Keratinocyte (primary cell): Measurements from ENCODE around the gene BANK1.

Experiments used
- CTCF ChIP-seq, 3 experiments: IDR thresholded peaks in 1 of 3; conservative IDR thresholded peaks in 1 of 3; optimal IDR thresholded peaks in 1 of 3; 2 replicates in 2 of 3; 3 replicates in 1 of 3; pipeline versions ENCODE3 to v1.5.1; 2011; ENCODE audit warnings: low read length in 3 of 3, mild to moderate bottlenecking in 3 of 3, moderate library complexity in 2 of 3, control low read depth in 1 of 3, inconsistent platforms in 1 of 3; ENCODE audit not compliant: insufficient read depth in 2 of 3; ENCODE audit errors: extremely low read depth in 1 of 3
- EZH2 ChIP-seq: IDR thresholded peaks from one replicate; pipeline ENCODE4 v1.6.1; 2012; ENCODE audit warnings: inconsistent platforms, mild to moderate bottlenecking, low read length, moderate library complexity

DNA sequence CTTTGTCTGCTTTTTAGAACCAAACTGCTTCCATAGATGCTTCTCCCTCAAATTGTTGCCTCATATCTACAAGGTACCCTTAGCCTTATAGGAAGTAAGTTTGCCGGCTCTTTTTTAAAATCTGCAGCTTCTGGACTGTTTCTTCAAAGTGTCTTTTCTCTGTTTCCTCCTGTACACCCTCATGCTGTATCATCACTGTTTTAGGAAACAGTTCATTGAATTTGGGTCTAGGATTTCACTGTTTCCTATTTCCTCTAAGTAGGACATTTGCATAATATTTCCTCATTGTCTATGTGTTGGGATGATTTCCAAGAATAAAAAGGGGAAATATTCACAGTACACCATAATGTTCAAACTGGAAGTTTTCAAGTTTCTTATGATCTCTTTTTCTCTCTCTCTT lies 43.0 kb downstream of the BANK1 start:
- TF ChIP-seq CTCF (optimal IDR thresholded peaks at IDR 0.05 in 1 of 3, IDR thresholded peaks at IDR 0.05 in 1 of 3, conservative IDR thresholded peaks at IDR 0.05 in 1 of 3; ENCODE audit: extremely low read depth in 1 of 3, insufficient read depth in 2 of 3, low read length in 3 of 3) (no peak), EZH2 (no peak)
